Urothelium cell line (cell line): ENCODE measurements around the gene MAGED2.
A peak's percentile ranks its signal among the peaks of the same experiment; 100 is the strongest.
"Not testable (repeated sequence)": the region's sequence is repeated elsewhere in the genome, so short reads cannot be mapped to it uniquely, and the experiment has no call there.

ENCODE experiments used
- DNase-seq: peaks from one replicate; pipeline ENCODE4 v3.0.0; 2011; ENCODE audit warnings: low spot score, mixed read lengths
- FAIRE-seq: peaks from 2 replicates; lab custom pipeline; 2011; peaks lifted over from hg19 to GRCh38; lab: Jason Lieb, UNC

Gene MAGED2, protein sequence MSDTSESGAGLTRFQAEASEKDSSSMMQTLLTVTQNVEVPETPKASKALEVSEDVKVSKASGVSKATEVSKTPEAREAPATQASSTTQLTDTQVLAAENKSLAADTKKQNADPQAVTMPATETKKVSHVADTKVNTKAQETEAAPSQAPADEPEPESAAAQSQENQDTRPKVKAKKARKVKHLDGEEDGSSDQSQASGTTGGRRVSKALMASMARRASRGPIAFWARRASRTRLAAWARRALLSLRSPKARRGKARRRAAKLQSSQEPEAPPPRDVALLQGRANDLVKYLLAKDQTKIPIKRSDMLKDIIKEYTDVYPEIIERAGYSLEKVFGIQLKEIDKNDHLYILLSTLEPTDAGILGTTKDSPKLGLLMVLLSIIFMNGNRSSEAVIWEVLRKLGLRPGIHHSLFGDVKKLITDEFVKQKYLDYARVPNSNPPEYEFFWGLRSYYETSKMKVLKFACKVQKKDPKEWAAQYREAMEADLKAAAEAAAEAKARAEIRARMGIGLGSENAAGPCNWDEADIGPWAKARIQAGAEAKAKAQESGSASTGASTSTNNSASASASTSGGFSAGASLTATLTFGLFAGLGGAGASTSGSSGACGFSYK

DNA sequence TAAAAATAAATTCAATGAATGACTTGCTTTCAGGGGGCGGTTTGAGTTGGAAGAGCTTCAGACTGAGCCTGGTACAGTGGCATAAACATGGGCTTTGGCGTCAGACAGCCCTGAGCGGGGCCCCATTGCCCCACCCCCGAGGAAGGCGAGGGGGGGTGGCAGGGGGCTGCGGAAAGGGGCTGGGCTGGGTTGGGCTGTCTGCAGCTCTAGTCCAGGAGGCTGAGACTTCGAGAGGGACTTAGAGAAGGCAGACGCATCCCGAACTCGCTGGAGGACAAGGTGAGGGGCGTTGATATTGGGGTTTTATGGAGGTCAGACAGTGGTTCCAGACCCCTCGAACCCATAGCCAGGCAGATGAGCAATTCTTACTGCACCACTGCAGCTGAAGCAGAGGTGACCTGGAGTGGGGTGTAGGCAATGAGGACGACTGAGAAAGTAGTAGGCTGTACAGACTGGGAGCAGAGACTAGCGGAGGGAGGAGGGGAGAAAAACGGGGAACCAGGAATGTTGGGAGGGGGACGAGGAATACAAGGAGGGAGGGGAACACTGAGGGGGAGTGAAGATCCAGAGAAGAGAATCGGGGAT lies at the start of gene MAGED2:
MAGED2 (plus strand) TSS at position 222 of the 585 bp plus-strand sequence. CDS start 1,587 bp downstream, outside the sequence.
- FAIRE-seq, result no peak
- peak; percentile 74 for DNase-seq

DNA sequence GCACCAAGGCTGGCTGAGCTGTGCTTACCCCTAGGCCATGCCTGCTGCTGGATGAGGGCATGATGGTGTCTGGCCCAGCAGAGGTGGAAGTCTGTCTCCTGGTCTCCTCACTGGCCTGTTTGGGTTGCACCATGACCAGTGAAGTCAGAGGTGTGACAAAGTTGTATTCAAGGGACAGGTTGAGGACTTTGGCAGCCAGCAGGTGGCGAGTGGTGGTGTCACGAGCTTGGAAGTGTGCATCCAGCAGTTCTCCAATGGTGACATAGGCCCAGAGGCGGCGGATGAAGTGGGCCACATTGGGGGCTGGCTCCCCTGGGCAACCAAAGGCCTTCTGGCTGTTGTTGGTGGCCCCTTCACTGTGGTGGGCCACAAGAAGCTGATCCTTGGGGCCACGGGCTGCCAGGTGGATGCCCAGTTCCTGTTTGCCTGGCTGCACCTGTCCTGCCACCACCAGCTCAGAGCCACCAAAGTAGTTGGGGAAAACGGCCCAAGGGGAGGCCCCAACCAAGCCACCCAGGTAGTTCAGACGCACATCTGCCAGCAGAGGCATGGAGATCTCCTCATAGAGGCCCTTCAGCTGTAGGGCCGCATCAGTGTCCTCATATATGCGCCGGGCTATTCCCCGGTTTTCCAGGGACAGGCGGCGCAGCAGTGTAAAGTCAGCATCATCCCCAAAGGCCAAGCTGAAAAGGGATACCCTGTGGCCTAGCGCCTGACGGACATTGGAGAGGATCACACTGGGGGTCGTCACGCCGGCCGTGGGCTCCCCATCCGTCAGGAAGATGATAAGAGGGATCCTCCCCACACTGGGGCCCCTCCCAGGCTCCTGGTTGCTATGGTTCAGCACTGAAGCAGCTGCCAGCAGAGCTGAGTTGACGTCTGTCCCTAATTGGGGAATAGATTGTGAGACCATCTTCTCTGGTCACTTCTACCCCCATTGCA lies 49.2 kb upstream of the MAGED2 start:
- DNase-seq, result no peak
- no peak for FAIRE-seq

DNA sequence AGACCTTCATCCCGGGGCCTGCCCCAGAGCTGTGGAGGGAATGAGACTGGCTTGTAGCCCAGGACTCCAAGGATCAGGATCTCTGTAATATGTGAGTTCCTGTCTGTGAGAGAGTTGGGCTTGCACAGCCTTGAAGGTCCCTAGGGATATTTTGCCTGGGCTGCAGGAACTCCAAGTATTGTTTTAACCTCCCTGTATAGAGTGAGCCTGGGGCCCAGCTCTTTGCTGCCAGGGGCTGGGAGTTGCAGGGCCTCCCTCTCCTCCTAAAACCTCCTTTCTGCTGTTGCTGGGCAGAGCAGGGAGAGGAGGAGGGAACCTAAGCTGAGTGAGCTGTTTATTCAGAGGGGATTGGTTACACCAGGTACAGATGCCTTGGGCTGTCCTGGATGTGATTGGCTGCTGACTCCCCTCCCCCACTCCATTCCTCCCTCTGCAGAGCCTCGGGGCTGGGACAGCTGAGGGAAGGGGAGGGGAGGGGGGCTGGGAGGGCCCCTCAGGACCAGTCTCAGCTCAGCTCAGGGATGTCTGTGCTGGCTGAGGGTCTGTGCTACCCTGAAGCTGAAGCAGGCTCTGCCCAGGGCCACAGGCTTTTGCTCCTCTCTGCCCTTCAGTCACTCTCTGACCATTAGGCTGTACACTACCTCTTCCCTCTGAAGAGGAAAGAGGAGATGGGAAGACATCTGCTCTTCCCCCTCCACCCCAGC lies 33.0 kb upstream of the MAGED2 start:
- not testable (repeated sequence) for DNase-seq, FAIRE-seq

DNA sequence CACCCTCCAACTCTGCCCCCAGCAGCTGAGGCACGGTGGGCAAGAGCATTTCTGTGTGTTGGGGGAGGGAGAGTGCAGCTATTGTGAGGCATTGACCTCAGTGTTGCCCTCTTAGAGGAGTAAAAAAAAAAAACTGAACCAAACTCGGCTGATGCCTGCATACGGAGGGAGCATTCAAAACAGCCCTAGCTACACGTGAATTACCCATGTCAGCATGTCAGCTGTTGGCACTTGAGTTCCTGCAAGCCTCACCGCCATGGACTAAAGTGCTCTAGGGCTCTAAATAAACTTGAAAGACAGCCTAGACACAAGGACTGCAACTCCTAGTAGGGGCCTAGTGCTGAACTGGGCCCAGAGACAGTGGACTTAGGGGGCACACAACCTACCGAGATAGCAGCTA lies 31.5 kb upstream of the MAGED2 start:
- FAIRE-seq, result no peak

DNA sequence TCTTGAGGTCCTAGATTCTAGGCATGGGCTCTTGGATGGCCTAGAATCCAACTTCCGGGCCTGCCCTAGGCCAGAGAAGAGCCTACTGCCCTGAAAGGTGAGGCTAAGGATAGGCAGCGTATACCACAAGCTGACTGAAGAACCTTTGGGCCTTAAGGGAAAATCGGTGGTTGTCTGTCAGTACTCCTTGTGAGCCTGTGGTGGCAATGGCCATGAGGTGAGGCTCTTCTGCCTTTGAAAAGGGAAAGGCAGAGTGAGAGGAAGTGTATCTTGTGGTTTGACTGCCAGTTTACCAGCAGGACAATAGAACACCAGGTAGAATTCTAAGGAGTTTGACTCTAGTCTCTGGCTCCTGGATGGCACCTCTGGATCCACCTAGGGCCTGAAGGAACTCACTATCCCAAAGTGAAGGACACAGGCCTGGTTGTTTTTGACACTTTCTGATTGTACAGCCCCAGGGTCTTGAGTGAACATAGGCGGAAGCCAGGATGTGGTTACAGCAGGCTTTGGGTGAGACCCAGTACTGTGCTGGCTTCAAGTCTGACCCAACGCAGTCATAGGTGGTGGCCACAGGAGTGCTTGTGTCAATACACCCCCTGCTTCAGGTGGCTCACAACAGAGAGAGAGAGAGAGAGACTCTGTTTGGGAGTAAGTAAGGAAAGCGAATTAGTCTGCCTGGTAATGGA lies 30.4 kb upstream of the MAGED2 start:
- no peak for FAIRE-seq
- DNase-seq, result no peak

More for the DNA sequence above, 31.5 kb upstream of the MAGED2 start:
- DNase-seq, result no peak

DNA sequence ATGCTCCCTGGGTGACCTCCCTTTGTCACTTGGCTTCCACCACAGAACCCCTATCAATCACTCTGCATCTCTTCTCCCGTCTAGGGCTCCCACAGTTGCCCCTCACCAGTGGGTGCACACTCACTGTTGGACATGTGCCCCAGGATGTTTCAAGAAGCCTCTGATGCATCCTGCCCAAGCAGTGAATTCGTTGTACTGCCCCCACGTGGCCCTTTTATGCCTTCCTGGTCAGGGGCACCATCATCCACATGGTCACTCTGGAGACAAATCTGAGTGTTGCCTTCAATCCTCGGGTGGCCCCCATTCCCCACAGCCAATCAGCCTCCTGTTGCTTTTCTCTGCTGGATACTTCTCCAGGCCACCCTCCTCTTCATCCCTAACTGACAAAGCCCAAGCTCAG lies 21.6 kb upstream of the MAGED2 start:
- DNase-seq (no peak), FAIRE-seq (no peak)

DNA sequence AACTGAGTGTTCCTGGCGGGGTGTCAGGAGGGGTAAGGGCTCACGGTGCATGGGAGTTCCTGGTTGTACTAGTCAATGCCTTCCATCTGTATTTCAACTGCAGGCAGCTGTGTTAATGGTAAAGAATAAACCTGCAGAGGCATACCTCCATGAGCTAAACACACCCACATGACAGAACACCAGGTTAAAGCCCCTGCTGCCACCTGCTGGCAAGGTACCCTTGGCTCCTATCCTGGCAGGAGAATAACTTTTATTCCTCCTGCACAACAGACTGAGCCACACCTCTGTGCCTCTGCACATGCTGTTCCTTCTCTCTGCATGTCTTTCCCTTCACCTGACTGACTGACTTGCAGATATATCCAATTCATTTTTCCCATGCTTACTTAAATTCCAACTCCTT lies 20.6 kb upstream of the MAGED2 start:
- FAIRE-seq (no peak), DNase-seq (no peak)

DNA sequence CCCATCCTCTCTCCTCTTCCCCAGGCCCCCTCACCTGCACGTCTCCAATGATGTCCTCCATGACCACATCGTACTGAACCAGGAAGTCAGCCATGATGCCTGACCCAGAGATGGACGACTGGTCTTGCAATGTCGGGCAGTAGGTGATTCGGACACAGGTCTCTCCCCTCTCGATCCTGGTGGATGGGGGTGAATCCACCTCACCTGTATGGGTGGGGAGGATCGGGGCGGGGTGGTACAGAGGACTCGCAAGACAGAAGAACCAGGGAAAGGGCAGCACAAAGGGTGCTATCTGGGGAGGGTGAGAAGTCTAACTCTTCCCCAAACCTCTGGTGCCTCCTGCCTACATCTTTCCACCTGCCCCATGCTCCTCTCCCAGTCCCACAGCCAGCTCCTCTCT lies 19.1 kb upstream of the MAGED2 start:
- no peak for FAIRE-seq

DNA sequence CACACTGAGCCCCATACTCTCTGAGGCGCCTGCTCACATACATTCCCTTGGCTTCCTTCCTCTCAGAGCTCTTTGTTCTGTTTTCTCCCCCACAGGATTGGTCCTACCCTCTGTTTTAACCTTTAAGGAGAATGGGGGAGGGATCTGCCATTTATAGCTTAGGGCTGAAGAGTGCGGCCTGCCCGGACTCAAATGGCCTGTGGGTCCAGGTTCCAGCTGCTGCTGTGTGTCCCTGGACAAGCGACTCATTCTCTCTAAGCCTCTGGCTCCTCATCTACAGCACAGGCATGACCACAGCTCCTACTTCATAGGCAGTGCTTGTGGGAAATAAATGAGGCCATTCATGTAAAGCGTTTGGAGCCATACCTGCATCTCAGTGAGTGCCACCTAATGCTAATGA lies 18.1 kb upstream of the MAGED2 start:
- DNase-seq, FAIRE-seq: not testable (repeated sequence)

More for the DNA sequence above, 19.1 kb upstream of the MAGED2 start:
- no peak for DNase-seq

DNA sequence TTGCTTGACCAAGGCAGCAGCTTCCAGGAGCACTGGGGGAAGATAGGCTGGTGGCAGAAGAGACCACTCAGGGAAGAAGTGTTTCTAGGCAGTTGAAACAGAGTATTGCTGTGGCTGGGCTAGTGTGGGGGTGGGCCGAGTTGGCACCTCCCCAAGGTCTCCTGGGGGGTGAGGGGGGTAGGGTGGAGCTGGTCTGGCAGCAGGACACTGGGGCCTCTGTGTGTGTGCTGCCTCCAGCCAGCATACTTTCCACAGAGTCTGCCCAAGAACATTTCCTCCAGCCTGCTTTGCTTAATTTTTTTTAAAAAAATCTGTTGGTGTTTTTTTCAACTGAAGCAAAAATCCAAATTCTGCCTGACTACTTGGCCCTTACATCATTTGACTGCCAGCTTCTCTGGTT lies 13.5 kb upstream of the MAGED2 start:
- no peak for FAIRE-seq
- DNase-seq, result no peak

DNA sequence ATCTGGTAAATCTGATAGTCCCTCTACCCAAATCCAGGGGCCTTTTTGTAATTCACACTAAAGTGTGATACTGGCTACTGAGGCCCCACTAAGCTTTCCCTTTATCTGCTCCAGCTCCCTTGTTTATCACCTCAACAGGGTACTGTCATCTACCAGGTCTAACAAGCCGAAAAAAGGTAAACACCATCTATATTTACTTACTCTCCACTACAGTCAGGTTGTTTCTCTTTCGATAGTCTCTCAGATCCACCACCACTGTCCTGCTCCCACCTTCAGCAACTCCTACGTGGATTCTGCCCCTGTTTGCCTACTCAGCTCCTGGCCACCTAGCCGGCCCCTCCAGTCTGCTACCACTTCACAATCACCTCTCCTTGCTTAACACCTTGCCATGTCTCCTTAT lies 12.8 kb upstream of the MAGED2 start:
- FAIRE-seq (no peak), DNase-seq (no peak)

DNA sequence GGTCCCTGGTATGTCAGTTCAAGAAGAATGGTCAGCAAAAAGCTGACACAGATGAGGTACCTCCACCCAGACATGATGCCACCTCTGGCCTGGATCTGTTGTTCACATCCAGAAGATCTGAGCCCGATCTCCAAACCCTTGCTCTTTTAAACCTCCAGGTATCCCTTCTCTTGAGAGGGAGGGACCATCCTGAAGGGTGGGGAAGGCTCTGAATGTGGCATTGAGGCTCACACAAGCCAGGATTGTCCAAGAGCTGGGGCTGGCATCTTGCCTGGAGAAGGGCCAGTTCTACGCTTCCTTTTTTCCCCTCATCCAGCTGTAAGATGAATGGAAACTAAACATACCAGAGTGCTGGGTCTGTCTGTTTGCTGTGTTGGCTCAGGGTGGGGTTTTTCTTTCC lies 9.4 kb upstream of the MAGED2 start, which contains the start of gene ITIH6:
ITIH6 (minus strand) TSS at position 119 of the 400 bp plus-strand sequence; CDS start at position 74, 45 bp downstream.
- DNase-seq, result no peak
- no peak for FAIRE-seq

DNA sequence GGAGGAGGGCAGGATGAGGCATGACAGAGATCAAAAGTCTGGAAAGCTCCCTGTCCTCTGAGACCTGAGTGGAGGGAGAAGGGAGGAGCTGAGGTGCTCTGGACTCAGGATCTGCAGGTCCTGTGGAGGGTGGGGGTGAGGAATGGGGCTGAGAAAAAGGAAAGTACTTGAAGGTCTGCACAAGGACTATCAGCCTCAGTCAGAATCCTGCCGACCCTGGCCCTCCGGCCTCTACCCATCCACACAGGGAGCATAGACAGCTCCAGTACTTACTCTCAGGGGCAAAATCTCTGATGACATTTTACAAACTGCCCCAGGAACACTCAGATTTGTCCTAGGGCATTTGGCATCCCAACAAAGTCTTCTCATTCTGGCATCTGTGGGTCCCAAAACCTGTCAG lies 8.5 kb upstream of the MAGED2 start:
- FAIRE-seq (no peak), DNase-seq (no peak)

DNA sequence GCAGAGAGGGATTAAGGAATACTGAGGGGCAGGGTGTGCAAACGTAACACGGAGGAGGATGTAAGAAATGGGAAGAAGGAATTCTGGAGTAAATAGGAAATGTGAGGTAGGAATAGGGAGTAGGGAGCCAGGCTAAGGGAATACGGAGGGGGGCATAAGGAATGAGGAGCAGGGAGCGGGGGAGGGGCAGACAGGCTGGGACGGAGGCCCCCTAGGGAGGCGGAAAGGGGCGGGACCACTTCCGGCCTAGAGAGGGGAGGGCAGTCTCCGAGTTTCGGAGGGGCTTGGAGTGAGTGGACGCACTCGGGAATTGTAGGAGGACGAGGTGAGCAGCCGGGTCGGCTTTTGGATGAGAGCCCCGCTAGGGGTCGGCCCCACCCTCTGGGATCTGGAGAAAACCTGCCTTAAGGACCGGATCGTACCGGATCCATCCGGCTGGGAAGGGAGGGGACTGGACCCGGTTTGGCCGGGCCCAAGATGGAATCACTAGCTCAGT lies 612 bp downstream of the MAGED2 start:
- DNase-seq, result peak; percentile 64
- no peak for FAIRE-seq

DNA sequence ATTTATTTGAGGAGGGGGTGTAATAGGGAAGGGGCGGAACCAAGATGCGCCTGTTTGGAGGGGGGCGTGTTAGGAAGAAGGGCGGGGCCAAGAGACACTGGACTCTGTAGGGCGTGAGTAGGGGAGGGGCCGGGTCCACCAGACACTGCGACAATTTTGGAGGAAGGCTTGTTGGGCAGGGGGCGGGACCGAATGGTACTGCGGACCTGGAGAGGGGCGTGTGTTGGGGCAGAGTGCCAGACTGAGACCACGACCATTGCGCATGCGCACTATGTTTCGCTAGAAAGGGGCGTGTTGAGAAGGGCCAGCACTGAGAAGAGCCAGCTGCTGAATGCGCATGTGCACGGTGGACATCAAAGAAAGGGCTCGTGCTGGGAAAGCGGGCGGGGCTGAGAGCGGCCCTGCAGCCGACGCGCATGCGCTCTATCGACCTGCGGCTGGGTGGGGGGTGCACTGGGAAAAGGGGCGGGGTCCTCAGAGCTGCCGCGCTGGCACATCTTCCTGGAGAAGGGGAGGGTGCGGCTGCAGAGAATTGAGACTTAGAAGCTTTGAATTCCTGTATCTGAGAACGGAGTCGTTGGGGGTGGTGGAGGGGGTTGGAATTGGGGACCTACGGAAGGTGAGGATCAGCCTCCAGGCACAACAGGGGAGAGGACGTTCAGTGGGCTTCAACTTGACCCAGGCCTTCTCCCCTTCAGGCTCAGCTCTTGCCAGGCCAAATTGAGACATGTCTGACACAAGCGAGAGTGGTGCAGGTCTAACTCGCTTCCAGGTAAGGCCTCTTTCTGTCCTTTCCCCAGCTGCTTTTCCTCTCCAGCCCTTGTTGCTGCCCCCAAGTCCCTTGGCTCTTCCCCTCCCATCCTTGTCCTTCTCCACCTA lies 1.3 kb downstream of the MAGED2 start:
- DNase-seq, result peak; percentile 97
- peak; percentile 92 for FAIRE-seq

DNA sequence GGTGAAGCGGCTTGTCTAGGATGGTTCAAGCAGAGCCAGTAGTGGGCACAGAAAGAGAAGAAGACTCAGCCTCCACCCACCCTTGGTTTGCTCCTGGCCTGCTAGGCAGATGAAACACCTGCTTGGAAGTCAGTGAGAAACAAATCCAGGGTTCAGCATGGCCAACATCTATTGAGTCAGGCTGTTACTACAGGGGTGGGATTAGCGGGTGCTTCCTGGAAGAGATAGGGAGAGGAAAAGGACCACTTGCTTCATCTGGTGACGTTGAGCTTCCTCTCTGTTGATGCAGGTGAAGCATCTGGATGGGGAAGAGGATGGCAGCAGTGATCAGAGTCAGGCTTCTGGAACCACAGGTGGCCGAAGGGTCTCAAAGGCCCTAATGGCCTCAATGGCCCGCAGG lies 3.0 kb downstream of the MAGED2 start:
- DNase-seq (no peak), FAIRE-seq (no peak)

DNA sequence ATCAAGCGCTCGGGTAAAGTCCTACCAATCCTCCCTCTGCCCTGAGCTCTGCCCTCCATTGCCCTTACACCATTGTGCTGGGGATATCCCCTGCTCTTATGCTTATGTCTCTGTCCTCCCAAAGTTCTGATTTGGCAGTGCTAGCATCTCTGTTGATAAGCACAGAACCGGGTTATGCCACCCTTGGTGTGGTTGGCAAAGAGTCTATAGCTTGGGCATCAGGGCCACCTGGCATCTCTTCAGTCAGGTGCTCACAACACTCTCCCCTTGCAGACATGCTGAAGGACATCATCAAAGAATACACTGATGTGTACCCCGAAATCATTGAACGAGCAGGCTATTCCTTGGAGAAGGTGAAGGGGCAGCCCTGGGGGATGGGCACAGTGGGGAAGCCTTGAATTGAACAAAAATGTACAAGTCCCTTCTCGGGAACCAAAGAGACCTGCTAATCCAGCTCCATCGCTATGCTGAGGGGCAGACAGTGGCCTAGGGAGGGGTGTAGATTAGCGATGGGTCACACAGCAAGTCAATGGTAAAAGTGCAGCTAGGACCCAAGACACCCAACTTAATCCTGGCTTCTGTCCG lies 3.8 kb downstream of the MAGED2 start:
- FAIRE-seq (no peak), DNase-seq (no peak)

DNA sequence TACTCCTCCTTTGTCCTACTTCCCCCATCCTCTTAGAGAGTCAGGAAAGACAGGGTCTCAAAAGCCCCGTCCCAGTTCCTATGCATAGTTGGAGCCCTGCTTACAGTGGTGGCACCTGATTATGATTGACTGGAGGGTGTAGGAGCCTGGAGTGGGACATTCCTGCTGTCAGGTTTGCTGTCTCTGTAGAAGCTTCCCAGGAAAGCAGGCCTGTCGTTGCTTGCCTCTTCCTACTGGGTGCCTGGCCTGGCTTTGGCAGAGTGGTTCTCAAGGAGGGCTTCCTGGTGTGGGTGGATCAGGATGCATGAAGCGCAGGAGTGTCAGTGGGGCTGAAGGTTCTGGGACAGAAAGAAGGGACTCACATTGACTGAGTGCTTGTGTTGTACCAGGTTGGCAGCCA lies 4.8 kb downstream of the MAGED2 start:
- FAIRE-seq, result no peak
- DNase-seq, result no peak
